GM19035 (cell line): ENCODE data around the gene IER5L.
"Not testable (repeated sequence)": the region's sequence is repeated elsewhere in the genome, so short reads cannot be mapped to it uniquely, and the experiment has no call there.

Source experiments
- ATAC-seq: cut with Tn5 transposase; IDR thresholded peaks from one replicate; pipeline ENCODE4 v1.9.1; 2021; ENCODE audit not compliant: unreplicated experiment

IER5L gene

DNA sequence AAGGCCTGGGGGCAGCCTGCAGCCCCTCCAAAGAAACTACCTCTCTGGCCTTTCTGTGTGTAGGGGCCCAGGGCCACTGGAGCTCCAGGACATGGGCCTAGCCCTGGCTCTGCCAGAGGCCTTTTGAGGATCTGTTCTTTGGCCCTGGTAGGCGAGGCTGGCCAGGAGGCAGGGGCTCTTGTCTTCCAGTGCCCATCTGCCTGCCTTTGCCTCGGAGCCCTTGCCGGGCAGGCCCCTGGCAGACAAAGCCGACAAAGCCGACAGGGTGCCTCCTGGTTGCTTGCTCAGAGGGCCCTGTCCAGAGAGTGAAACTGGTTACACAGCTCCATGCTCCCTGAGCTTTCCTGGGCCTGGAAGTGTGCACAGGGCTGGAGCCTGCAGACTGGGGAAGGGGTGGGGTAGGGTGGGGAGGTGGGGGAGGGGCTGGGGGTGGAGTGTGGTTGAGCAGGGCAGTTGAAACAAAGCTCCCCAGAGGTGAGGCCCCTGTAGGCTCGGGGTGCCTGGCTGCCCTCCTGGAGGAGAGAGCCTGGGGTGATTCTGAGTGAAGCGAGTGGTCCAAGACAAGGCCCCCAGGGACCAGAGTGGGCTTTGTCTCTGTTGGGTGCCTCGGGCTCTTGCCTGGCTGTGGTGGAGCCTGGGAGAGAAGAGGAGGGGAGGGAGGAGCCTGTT, 37.5 kb downstream of the IER5L start:
- no peak for ATAC-seq

DNA sequence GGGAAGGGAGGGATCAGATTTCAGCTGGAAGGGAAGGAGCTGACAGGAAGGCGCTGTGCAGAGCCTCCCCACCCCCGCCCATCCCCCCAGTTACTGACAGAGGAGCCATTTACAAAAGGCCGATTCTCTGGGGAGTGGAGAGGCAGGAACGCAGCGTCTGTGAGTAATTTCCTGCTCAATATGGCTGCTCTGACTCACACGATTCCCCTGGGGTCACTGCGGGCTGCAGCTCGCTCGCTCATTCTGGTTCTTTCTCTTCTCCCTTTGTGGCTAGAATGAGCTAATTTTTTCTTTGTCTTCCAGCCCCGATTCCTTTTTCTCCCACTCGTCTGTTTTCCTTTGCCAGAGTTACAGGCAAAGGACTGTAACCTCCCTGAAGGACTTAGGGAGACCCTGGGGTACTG, 38.1 kb downstream of the IER5L start:
- ATAC-seq = peak; percentile 79

DNA sequence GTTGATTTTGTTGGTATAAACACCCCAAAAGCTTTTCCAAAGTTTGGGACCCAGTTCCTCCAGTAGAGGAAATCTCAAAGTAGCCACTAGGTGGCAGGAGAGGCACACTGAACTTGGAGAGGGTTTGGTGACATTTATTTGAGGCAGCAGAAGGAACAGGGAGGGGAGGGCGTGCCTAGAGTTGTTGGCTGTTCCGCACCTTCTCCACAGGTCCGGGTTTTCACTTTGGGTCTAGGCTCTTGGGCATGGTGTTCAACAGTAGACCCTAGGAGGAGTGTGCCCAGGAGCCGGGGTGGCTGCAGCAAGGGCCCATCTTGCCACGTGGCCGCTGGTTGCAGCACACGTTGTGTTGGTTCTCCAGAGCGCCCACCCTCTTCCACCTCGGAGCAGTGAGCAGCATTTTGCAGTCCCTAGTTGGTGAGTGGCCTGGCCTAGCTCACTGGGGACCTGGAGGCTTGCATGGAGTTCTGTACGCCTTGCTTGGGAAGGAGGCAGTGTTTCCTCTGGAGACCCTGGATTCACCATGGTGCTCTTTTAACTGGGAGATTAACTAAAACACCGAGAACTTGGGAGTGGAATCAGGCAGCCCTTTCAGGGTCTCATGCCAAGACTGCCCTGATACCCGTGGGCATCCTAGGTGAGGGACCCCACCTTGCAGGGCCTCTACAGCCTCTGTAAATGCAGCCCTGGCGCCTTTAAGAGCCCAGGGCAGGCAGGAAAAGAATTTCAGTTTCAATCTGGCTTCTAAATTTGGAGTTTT, 38.6 kb downstream of the IER5L start:
- peak; percentile 6 for ATAC-seq

DNA sequence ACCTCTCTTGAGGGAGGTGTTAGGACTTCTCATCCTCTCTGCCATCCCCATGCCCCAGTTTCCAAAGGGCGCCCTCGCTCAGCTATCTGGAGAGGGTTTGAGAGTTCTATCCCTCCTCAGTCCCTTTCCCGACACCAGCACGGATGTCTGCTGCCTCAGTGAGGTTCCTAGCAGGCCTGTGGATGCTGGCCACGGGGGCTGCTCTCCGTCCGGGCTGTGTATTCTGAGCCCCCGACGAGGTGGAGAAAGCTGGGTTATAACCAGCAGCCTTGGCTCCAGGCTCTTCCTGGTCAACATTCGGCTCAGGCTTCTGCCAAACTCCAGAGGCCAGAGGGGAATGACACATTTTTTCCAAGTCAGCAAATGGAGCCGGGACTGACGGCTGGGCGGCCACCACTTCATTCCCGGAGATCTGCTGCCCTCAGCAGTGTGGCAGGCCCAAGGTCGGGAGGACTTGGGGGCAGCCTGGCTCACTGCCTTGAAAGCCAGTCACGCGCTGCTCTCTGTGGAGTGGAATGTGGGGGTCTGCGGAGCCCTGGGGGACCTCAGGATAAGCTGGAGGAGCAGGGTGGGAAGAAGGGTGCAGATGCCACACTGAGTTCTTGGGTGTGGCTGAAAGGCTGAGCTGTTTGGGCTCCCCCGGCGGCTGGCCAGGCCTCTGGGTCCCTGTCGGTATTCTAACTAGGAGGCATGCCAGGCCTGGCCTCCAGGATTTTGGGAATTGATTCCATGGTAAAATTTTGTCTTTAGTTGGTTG, 39.4 kb downstream of the IER5L start:
- no peak for ATAC-seq

DNA sequence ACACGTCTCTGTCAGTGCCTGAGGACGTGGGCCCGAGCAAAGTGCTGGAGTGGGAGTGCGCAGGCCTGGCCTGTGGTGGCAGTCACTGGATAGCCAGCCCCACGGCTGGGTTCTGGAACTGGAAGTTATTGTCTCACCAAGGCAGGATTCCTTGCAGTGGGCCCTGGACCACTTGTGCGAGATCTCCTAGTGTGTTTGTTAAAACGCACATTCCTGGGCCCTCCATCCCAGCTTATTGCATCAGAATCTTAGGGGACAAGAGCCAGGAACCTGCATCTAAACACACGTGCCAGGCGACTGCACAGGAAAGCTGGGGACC, 40.0 kb downstream of the IER5L start:
- no peak for ATAC-seq

DNA sequence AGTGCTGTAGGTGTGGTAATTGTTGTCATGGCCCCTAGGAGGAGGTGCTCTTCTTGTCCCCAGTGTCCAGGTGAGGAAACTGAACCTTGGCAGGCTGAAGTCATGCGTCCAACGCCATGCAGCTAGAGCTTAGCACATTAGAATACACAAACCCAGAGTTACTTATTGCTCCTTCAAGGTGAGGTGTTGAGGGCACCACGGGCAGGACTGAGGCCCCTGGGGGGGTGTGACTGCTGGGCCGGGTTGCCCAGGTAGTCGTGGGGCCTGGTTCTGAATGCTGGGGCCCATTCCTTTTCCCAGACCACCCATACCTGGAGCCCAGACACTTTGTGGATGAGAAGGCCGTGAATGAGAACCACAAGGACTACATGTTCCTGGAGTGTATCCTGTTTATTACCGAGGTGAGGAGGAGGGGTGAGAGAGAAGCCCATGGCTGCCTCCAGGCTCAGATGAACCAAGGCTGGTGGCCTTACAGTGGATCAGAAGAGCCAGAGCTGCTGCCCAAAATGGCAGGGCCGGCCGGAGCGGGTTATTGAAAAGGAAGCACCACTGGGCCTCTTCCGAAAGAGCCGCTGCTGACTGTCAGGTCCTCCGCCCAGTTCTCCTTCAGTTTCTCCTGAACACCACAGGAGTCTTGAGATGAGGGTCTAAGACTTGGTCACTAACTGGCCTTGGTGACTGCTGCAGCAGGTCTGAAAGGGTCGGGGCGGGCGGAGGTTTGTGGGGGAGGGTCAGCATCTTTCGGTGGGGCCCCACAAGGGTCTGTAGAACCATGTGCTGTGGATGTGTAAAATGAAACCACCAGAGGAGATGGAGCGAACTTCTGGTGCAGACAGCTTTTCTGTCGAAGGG, 40.5 kb downstream of the IER5L start:
- no peak for ATAC-seq

DNA sequence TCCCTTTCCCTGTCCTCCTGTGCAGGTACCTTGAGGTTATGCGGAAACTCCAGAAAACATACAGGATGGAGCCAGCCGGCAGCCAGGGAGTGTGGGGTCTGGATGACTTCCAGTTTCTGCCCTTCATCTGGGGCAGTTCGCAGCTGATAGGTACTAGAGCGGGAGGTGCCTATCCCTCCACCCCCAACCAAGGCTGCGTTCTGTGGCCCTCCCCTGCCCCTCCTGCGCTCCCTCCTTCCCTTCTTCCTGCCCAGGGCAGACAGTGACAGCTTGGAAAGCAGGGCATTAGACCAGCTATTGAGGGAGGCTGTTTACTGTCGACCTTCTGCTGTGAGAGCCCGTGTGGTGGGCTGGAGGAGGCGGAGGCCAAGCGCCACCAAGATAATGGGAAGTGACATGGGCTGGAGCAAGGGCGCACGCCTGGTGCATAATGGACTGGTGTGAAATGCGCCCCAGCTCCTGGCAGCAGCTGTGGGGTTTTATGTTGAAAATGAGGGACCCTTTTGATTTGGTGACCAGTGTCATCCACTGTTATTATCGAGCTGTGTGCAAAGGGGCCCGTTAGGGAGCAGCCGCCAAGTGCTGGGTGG, 41.5 kb downstream of the IER5L start:
- no peak for ATAC-seq

DNA sequence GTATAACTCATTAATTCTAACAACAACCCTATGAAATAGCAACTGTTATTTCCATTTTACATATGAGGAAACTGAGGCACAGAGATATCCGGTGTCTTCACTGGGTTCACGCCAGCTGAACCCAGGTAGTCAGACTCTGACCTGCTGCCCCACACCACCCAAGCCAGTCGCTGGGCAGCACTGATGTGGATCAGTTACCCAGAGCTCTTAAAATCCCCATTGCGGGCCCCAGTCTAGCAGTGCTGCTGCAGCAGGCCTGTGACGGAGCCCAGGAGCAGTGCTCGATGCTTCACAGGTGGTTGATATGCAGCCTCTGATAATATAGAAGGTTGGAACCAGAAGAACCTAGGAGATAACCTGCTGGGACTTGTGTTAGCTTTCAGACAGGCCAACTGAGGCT, 42.6 kb downstream of the IER5L start:
- no peak for ATAC-seq

DNA sequence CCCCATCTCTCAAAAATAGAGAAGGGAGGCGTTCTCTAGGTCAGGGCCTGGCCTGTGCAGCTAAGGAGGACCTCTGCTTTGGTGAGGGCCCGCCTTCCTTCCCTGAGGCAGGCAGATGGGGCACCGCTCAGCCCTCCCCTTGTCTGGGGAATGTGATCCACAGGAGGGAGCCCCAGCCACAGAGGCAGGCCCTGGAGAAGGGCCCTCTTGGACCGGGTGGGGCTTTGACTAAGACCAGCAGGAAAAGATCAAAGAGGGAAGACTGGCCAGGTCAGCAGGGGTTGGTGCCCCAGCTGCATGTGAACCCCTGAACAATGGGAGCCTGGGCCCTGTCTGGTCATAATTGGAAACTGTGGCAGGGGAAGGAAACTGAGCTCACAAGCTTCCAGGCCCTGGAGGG, 45.0 kb downstream of the IER5L start:
- no peak for ATAC-seq

DNA sequence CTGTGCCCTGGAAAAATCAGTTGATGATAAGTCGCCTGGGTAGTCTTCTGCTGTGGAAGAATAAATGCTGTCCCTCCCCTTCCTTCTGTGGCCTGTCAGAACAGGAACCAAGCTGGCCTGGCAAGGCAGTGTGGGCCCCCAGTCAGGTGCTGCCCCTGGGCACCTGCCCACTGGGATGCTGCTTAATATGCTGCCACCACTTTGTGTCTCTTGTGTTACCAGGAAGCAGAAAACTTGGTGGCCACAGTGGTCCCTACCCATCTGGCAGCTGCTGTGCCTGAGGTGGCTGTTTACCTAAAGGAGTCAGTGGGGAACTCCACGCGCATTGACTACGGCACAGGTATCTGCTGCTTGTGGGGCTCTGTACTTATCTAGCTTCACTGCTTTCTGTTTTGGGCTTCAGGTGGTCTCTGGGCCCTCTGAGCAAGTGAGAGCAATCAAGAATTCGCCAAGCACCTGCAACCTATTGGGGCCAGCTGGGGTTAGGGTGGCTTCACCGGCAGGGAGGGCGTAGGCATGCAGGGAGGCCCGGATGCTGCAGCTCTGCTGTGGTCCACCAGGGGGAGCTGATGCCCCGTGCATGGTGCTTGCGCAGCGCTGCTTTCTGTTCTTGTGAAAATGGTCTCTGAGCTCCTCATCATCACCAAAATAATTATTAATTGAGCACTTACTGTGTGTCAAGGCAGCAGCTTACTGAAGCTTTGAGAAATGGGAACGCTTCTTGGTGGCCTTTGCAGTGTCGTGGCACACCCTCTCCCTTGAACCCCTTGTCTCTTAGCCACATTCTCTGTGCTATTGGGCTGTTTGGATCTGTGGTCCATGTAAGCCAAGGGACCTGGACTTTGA, 46.5 kb downstream of the IER5L start:
- no peak for ATAC-seq

DNA sequence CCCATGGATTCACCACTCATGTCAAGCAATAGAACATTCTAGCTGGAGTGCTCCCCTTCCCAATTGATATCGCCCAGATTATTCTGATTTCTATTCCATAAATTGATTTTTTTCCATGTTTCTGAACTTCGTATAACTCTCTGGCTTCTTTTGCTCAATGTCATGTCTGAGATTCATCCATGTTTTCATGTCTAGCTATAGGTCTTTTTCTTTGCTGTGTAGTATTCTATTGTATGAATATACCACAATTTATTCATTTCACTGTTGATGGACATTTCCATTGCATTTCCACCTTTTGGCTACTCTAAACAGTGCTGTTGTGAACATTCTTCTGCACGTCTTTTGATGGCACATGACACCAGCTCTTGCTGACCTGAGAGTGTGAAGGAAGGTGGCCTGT, 47.3 kb downstream of the IER5L start:
- ATAC-seq = no peak

DNA sequence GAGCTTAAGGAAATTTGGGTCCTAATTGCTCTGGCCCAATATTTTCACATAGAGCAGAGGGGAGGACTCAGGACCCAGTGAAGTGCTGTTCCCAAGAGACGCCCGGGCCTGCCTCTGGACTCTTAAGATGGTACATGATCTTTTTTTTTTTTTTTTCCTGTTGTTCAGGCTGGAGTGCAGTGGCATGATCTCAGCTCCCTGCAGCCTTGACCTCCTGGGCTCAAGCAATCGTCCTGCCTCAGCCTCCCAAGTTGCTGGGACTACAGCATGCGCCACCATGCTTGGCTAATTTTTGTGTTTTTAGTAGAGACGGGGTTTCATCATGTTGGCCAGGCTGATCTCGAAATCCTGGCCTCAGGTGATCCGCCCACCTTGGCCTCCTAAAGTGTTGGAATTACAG, 47.8 kb downstream of the IER5L start:
- not testable (repeated sequence) for ATAC-seq

DNA sequence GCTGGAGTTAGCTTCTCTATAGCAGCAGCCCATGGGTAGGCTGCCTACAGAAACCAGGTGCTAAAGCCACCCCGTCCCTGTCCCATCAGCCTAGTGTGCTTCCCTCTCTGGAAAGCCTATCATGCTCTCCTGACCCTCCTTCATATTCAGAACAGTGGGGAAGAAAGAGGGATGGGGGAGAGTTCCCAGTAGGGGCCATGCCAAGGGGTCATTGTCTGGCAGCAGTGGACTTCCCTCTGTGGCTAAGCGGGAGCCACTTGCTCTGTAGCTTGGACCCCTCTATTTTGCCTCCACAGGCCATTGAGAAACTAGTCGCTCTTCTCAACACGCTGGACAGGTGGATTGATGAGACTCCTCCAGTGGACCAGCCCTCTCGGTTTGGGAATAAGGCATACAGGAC, 49.4 kb downstream of the IER5L start:
- no peak for ATAC-seq

DNA sequence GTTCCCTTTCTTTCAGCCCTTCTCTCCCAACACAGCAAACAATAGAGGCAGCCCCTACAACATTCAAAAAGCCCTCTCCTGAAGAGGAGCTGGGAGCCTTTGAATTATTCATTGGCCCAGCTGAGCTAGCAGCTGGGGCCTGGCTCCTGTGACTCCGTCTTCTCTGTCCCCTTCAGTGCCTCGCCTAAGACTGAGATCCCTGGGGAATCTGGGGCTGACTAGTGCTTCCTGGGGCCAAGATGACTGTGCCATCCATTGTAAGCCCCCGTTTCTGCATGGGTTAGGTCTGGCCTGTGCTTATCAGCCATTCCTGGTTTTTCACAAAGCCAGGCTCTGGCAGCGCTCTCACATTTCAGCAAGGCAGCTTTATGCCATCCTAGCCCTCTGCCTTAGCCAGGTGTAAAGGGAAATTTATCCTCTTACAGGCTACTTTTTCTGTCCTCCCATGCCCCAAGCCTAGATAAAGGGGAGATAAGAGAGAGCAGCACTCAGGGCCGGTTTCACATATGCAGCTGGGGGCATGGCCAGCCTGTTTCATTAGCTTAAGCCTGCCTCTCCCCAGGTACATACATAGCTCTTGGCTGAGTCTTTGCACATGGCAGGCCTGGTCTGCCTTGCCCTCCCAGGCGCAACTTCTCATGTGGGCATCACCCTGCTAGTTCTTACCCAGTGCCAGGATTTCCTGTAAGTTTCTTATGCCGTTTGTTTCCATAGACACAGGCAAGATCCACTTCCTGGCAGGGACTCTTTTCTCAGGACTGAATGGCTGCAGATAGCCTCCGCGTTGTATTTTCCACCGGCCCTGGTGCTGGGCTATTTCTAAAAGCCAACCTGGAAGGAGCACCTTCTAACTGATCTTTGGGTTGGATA, 51.1 kb downstream of the IER5L start:
- no peak for ATAC-seq
